Coronary artery (tissue), 2 donors: ENCODE measurements around the gene NAXE.
"Not testable (repeated sequence)": the region's sequence is repeated elsewhere in the genome, so short reads cannot be mapped to it uniquely, and the experiment has no call there.

Source experiments
- DNase-seq: peaks from one replicate; pipeline ENCODE4 v3.0.0-alpha.2; 2017; ENCODE audit warnings: low spot score
- H3K27ac ChIP-seq, 2 donors: fragments of 200-600 bp; sonication (generic); one replicate each; pipeline ENCODE4 v1.5.1; 2016 to 2019
- H3K4me3 ChIP-seq: fragments of 200-600 bp; sonication (generic); 2 replicates; pipeline ENCODE4 v1.5.1; 2016; ENCODE audit warnings: mild to moderate bottlenecking, moderate library complexity
- TF ChIP-seq, protein P1 (sequence below): fragments of 200-600 bp; sonication (generic); IDR thresholded peaks from one replicate; pipeline ENCODE4 v1.5.1; 2019; ENCODE audit warnings: antibody characterized with exemption

Gene NAXE

GRCh38 chr1:156549831-156550230, 41.7 kb upstream of the NAXE start:
- no peak for DNase-seq
- TF ChIP-seq, protein P1, sequence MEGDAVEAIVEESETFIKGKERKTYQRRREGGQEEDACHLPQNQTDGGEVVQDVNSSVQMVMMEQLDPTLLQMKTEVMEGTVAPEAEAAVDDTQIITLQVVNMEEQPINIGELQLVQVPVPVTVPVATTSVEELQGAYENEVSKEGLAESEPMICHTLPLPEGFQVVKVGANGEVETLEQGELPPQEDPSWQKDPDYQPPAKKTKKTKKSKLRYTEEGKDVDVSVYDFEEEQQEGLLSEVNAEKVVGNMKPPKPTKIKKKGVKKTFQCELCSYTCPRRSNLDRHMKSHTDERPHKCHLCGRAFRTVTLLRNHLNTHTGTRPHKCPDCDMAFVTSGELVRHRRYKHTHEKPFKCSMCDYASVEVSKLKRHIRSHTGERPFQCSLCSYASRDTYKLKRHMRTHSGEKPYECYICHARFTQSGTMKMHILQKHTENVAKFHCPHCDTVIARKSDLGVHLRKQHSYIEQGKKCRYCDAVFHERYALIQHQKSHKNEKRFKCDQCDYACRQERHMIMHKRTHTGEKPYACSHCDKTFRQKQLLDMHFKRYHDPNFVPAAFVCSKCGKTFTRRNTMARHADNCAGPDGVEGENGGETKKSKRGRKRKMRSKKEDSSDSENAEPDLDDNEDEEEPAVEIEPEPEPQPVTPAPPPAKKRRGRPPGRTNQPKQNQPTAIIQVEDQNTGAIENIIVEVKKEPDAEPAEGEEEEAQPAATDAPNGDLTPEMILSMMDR, result no peak
- H3K4me3 ChIP-seq, result no peak overlapping the region
- no peak overlapping the region for H3K27ac ChIP-seq

DNA sequence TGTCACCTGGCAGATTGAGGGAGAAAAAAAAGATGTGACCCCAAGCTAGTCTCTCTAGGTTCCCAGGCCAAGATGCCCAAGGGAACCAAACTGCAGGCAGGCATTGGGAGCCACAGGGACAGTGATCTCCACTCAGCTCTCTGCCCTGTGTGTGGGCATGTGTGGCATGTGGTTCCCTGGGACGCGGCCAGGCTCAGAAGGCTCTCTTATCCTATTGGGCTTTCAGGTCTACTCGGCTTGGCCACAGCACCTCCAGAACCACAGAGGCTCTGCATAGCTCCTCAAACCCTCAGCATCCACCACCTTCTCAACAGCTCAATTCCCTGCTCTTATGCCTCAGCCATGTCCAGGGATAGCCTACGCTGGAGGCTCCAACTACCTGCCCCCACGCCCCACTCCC, 41.2 kb upstream of the NAXE start:
- no peak for DNase-seq
- Histone ChIP-seq H3K4me3 (no peak overlapping the region), H3K27ac (no peak overlapping the region)
- TF ChIP-seq, protein P1, result no peak

- H3K27ac ChIP-seq, result no peak overlapping the region
- no peak overlapping the region for H3K4me3 ChIP-seq
- DNase-seq, result no peak
- TF ChIP-seq, protein P1, result no peak
Measured at GRCh38 chr1:156551066-156551643, 40.4 kb upstream of the NAXE start.

DNA sequence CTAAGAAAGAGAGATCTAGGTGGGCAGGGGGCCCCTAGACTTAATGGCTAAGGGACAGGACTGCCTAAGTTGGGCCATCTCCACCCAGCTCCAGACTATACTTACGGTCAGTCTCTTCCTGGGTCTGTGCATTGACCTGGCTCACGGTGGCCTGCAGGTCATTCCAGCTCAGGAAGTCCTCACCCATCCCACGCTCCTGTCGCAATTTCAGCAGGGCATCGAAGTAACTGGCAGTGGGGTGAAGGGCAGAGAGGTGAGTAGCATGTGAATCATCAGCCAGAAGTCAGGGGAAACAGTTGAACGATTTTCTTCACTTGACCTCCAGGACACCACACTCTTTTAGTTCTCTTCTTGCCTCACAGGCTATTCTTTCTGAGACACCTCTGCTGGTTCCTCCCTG, 39.7 kb upstream of the NAXE start:
- DNase-seq, result no peak

GRCh38 chr1:156552518-156552917, 39.1 kb upstream of the NAXE start:
- TF ChIP-seq, protein P1, result no peak

More for the DNA sequence above, 39.7 kb upstream of the NAXE start:
- TF ChIP-seq, protein P1, result no peak
- H3K27ac ChIP-seq, result no peak overlapping the region
- no peak overlapping the region for H3K4me3 ChIP-seq

DNA sequence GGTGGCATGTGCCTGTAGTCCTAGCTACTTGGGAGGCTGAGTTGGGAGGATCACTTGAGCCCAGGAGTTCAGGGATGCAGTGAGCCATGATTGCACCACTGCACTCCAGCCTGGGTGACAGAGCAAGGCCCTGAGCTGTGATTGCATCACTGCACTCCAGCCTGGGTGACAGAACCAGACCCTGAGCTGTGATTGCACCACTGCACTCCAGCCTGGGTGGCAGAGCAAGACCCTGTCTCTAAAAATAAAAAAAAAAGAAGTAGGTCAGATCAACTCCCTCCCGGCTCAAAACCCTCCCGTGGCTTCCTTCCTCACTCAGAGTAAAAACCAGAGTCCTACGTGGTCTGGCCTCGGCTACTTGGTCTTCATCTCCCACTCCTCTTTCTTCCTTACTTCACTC, 38.6 kb upstream of the NAXE start:
- DNase-seq, H3K4me3 ChIP-seq, H3K27ac ChIP-seq: not testable (repeated sequence)

More at GRCh38 chr1:156552518-156552917, 39.1 kb upstream of the NAXE start:
- Histone ChIP-seq H3K27ac (no peak overlapping the region), H3K4me3 (no peak overlapping the region)
- DNase-seq, result no peak

DNA sequence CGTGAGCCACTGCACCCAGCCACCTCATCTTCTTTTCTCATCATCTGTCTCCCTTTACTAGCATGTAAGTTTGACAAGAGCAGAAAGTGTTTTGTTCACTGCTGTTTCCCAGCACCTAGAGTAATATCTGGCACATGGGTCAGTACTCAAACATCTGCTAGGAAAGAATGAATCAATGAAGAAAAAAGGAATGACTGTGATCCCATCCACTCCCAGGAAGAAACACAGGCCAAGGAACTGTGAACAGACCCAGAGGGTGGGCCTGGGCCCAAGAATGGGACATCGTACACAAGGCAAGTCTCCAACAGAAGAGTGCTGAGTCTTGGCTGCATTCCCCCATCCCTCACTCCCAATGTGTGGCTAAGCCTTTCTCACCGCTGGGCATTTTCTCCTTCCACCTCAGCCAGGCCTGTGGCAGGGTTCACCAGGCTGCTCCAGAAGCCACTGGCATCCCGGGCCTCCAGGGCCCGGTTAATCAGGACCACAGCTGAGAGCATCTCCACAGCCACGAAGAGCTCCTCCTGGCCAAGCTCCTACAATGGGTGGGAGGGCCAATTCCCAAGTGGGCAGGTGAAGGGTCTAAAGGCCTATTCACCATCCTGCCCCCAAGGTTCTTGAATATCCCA, 37.6 kb upstream of the NAXE start:
- TF ChIP-seq, protein P1, result no peak
- Histone ChIP-seq H3K4me3 (no peak overlapping the region), H3K27ac (no peak overlapping the region)
- no peak for DNase-seq
